Measurements from ENCODE around the gene MBTPS1. TPM values are rescaled to one million over a fixed set of nuclear protein-coding genes. Genes with fewer than 3 reads are reported as not detected.

Gene MBTPS1
- total RNA-seq = 100 to 1,000 TPM in 1 of 2 donors, 10 to 100 TPM in 1; 87.7 to 130 TPM
- polyA plus RNA-seq = 10 to 100 TPM; 45.5 to 48.3 TPM
- long read RNA-seq, donor 1, full-length matches to known transcripts = 10 of 33 reads
- long read RNA-seq, donor 1, partial matches to known transcripts = 23 of 33 reads
- long read RNA-seq, donor 1, other reads (novel, unspliced or antisense) = 0 of 33 reads
- long read RNA-seq, donor 2, full-length matches to known transcripts = 2 of 2 reads
- long read RNA-seq, donor 2, partial matches to known transcripts = 0 of 2 reads
- long read RNA-seq, donor 2, other reads (novel, unspliced or antisense) = 0 of 2 reads
- long read RNA-seq, donor 3, full-length matches to known transcripts = 11 of 36 reads
- long read RNA-seq, donor 3, partial matches to known transcripts = 25 of 36 reads
- long read RNA-seq, donor 3, other reads (novel, unspliced or antisense) = 0 of 36 reads
- long read RNA-seq, donor 4, partial matches to known transcripts = 13 of 13 reads
- long read RNA-seq, donor 4, other reads (novel, unspliced or antisense) = 0 of 13 reads
- long read RNA-seq, donor 5, full-length matches to known transcripts = 12 of 36 reads
- long read RNA-seq, donor 5, partial matches to known transcripts = 24 of 36 reads
- long read RNA-seq, donor 5, other reads (novel, unspliced or antisense) = 0 of 36 reads

DNA sequence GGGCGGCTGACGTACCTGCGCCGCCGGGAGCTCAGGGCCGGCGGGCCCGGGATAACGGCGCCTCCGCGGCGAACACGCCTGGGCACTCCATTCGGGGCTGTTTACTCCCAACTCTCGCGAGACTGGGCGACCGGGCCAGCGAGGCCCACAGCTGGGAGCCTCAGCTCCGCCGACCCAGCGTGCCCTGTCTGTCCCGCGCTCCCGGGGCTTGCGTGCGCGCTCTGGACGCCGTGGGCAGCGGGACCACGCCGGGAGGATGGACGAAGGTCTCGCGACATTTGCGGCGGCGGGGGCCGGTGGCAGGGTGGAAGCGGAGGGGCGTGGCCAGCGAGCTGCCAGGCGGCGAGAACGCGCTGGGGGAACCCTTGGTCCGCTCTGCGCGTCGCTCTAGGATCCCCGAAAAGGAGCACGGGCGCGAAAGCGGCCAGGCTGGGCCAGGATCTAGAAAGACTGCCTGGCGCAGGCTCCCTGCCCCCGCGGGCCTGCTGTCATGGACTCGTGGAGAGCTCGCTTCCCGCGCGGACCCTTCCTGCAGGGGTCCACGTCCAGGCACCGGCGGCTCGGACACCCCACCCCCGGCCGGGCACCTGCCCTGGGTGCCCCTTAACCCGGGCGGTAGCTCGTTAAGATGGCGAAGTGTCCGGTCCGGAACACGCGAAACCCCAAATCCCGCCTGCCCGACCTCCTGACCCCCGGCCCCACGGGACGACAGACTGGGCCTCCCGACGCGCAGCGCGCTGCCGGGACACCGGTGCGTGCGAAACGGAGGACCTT, at the start of gene MBTPS1:
TSS of gene MBTPS1 (minus strand) at position 223 of the 774 bp plus-strand sequence. CDS start 15,159 bp downstream, outside the sequence.
- Histone ChIP-seq H3K27me3 (ENCODE audit: control insufficient read depth in 3 of 3, insufficient read depth in 3 of 3, low read length in 2 of 3) (no peaks in the 10 kb centered on the region), H3K4me3 (peak within 1 kb of the TSS; percentile 86), H3K9ac (ENCODE audit: insufficient read depth in 1 of 2, low read length in 2 of 2) (peak within 1 kb of the TSS; percentile 76 to 89), H3K36me3 (ENCODE audit: control insufficient read depth in 4 of 4, insufficient read depth in 4 of 4, low read length in 4 of 4) (peaks cover 0 to 4% (median 0%) of the 10 kb centered on the region in 4 donors), H3K4me1 (ENCODE audit: control insufficient read depth in 5 of 5, insufficient read depth in 5 of 5, low read length in 5 of 5) (peaks cover 5 to 14% (median 9%) of the 10 kb centered on the region in 5 donors), H3K27ac (ENCODE audit: low read depth in 1 of 2, low read length in 1 of 2) (peak within 1 kb of the TSS; percentile 94 to 96), H3K9me3 (ENCODE audit: control insufficient read depth in 4 of 4, insufficient read depth in 3 of 4, low read length in 3 of 4) (no peaks in the 10 kb centered on the region)
- TF ChIP-seq, protein P1, sequence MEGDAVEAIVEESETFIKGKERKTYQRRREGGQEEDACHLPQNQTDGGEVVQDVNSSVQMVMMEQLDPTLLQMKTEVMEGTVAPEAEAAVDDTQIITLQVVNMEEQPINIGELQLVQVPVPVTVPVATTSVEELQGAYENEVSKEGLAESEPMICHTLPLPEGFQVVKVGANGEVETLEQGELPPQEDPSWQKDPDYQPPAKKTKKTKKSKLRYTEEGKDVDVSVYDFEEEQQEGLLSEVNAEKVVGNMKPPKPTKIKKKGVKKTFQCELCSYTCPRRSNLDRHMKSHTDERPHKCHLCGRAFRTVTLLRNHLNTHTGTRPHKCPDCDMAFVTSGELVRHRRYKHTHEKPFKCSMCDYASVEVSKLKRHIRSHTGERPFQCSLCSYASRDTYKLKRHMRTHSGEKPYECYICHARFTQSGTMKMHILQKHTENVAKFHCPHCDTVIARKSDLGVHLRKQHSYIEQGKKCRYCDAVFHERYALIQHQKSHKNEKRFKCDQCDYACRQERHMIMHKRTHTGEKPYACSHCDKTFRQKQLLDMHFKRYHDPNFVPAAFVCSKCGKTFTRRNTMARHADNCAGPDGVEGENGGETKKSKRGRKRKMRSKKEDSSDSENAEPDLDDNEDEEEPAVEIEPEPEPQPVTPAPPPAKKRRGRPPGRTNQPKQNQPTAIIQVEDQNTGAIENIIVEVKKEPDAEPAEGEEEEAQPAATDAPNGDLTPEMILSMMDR (IDR thresholded peaks at IDR 0.05; ENCODE audit: control extremely low read depth, extremely low read depth) = no peak
- DNase-seq = peak; percentile 99
- 0 to 1% methylated on average over 87 to 94 of the region's 94 CpGs for WGBS, 2 donors
- peak; percentile 98 for ATAC-seq (ENCODE audit: insufficient read depth, low FRiP score)

DNA sequence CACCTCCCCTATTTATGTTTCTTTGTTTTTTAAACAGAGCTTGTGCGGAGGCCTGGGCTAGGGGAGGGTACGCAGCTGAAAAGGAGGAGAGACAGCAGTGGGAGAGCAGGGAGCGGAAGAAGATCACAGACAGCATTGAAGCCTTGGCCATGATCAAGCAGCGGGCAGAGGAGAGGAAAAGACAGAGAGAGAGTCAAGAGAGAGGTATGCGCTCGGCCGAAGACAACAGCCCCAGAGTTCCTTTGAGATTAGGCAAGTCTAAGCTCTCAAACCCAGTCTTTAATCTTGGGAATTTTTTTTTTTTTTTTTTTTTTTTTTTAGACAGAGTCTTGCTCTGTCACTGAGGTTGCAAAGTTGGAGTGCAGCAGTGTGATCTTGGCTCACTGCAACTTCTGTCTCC, 49.0 kb upstream of the MBTPS1 start:
- ATAC-seq (ENCODE audit: insufficient read depth, low FRiP score) = no peak
- DNase-seq = no peak
- H3K27ac ChIP-seq (ENCODE audit: low read depth in 1 of 2, low read length in 1 of 2) = no peak overlapping the region
- no peaks in the 10 kb centered on the region for H3K36me3 ChIP-seq (ENCODE audit: control insufficient read depth in 4 of 4, insufficient read depth in 4 of 4, low read length in 4 of 4)
- WGBS, 2 donors = 90% methylated on average over 7 of the region's 7 CpGs
- no peaks in the 10 kb centered on the region for H3K27me3 ChIP-seq (ENCODE audit: control insufficient read depth in 3 of 3, insufficient read depth in 3 of 3, low read length in 2 of 3)
- H3K9ac ChIP-seq (ENCODE audit: insufficient read depth in 1 of 2, low read length in 2 of 2) = no peak overlapping the region
- no peak overlapping the region for H3K4me3 ChIP-seq
- H3K4me1 ChIP-seq (ENCODE audit: control insufficient read depth in 5 of 5, insufficient read depth in 5 of 5, low read length in 5 of 5) = no peaks in the 10 kb centered on the region
- TF ChIP-seq, protein P1 (IDR thresholded peaks at IDR 0.05; ENCODE audit: control extremely low read depth, extremely low read depth) = no peak
- H3K9me3 ChIP-seq (ENCODE audit: control insufficient read depth in 4 of 4, insufficient read depth in 3 of 4, low read length in 3 of 4) = no peaks in the 10 kb centered on the region

DNA sequence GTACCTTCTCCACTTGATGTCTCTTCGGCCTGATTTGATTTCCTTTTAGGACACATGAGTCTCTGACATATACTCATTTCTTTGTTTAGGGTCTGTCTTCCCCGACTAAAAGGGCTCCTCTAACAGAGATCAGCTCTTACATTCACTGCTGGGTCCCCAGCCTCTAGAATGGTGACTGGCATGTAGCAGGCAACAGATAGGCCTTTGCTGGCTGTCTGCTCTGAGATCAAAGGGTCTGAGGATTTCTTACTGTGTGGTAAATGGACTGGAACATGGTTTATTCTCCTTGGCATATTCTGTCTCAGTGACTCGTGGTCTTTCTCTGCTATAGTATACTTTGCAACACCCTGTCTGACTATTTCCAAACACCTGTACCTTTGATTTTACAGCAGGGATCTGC, 45.1 kb upstream of the MBTPS1 start:
- Histone ChIP-seq H3K36me3 (ENCODE audit: control insufficient read depth in 4 of 4, insufficient read depth in 4 of 4, low read length in 4 of 4) (no peaks in the 10 kb centered on the region), H3K27ac (ENCODE audit: low read depth in 1 of 2, low read length in 1 of 2) (no peak overlapping the region), H3K9ac (ENCODE audit: insufficient read depth in 1 of 2, low read length in 2 of 2) (no peak overlapping the region), H3K4me1 (ENCODE audit: control insufficient read depth in 5 of 5, insufficient read depth in 5 of 5, low read length in 5 of 5) (no peaks in the 10 kb centered on the region), H3K4me3 (no peak overlapping the region), H3K9me3 (ENCODE audit: control insufficient read depth in 4 of 4, insufficient read depth in 3 of 4, low read length in 3 of 4) (no peaks in the 10 kb centered on the region), H3K27me3 (ENCODE audit: control insufficient read depth in 3 of 3, insufficient read depth in 3 of 3, low read length in 2 of 3) (peaks cover 0 to 10% (median 3%) of the 10 kb centered on the region in 3 donors)
- ATAC-seq (ENCODE audit: insufficient read depth, low FRiP score) (no peak), DNase-seq (no peak)
- TF ChIP-seq, protein P1 (IDR thresholded peaks at IDR 0.05; ENCODE audit: control extremely low read depth, extremely low read depth) = no peak
- 64 to 66% methylated on average over 3 of the region's 3 CpGs for WGBS, 2 donors

Measured in lung (tissue), 16 donors.